ENCODE data around the gene ZNF441.

ZNF441 gene

GRCh38 chr19:11766597-11767591 lies at the start of gene ZNF441:
ZNF441 (plus strand) TSS chr19:11767000; CDS start chr19:11767194, 194 bp downstream.
- in situ Hi-C loops (cut with MboI; ENCODE audit: low sequenced_read_pairs, unreplicated experiment), result no loop called here
- no peak for TF ChIP-seq CTCF (IDR thresholded peaks at IDR 0.05; ENCODE audit: borderline replicate concordance, control extremely low read depth, extremely low read depth, insufficient read depth, missing control alignments)
- peak; percentile 94 for DNase-seq (ENCODE audit: low spot score)

- DNase-seq (ENCODE audit: low spot score), result no peak
- no peak for TF ChIP-seq CTCF (IDR thresholded peaks at IDR 0.05; ENCODE audit: borderline replicate concordance, control extremely low read depth, extremely low read depth, insufficient read depth, missing control alignments)
- in situ Hi-C loops (cut with MboI; ENCODE audit: low sequenced_read_pairs, unreplicated experiment), result no loop called here
These were observed 45.1 kb upstream of the ZNF441 start for GRCh38 chr19:11721681-11722080.

GRCh38 chr19:11722414-11722813 lies 44.4 kb upstream of the ZNF441 start:
- TF ChIP-seq CTCF (IDR thresholded peaks at IDR 0.05; ENCODE audit: borderline replicate concordance, control extremely low read depth, extremely low read depth, insufficient read depth, missing control alignments), result no peak
- DNase-seq (ENCODE audit: low spot score), result no peak
- in situ Hi-C loops (cut with MboI; ENCODE audit: low sequenced_read_pairs, unreplicated experiment), result no loop called here

GRCh38 chr19:11729586-11729985 lies 37.2 kb upstream of the ZNF441 start:
- no peak for DNase-seq (ENCODE audit: low spot score)
- TF ChIP-seq CTCF (IDR thresholded peaks at IDR 0.05; ENCODE audit: borderline replicate concordance, control extremely low read depth, extremely low read depth, insufficient read depth, missing control alignments), result no peak
- in situ Hi-C loops (cut with MboI; ENCODE audit: low sequenced_read_pairs, unreplicated experiment), result no loop called here

GRCh38 chr19:11735375-11735774 lies 31.4 kb upstream of the ZNF441 start:
- no peak for TF ChIP-seq CTCF (IDR thresholded peaks at IDR 0.05; ENCODE audit: borderline replicate concordance, control extremely low read depth, extremely low read depth, insufficient read depth, missing control alignments)
- DNase-seq (ENCODE audit: low spot score), result no peak
- in situ Hi-C loops (cut with MboI; ENCODE audit: low sequenced_read_pairs, unreplicated experiment), result no loop called here

- in situ Hi-C loops (cut with MboI; ENCODE audit: low sequenced_read_pairs, unreplicated experiment), result no loop called here
- DNase-seq (ENCODE audit: low spot score), result peak; percentile 55
- no peak for TF ChIP-seq CTCF (IDR thresholded peaks at IDR 0.05; ENCODE audit: borderline replicate concordance, control extremely low read depth, extremely low read depth, insufficient read depth, missing control alignments)
These were observed 30.1 kb upstream of the ZNF441 start for GRCh38 chr19:11736696-11737095.
